ENCODE results near the gene AHCYL2. TPM values are rescaled to one million over a fixed set of nuclear protein-coding genes. Genes with fewer than 3 reads are reported as not detected.

AHCYL2 gene
- total and polyA plus RNA-seq, 2 donors (not counting 3 experiments of a cell fraction or from before 2014, with no cell fraction given): 10.8 to 13.5 TPM

- no peak overlapping the region for H3K27ac ChIP-seq (ENCODE audit: insufficient read depth, low read depth, low read length)
- no peaks in the 10 kb centered on the region for H3K4me1 ChIP-seq (ENCODE audit: control insufficient read depth, extremely low read depth, insufficient read depth, low read length)
- no peaks in the 10 kb centered on the region for H3K9me1 ChIP-seq (replicated peaks; ENCODE audit: control insufficient read depth, extremely low read depth, insufficient read depth, low read length)
- FAIRE-seq (no peak), DNase-seq (ENCODE audit: low read depth, low spot score) (no peak)
- H3K36me3 ChIP-seq (ENCODE audit: control insufficient read depth in 2 of 2, extremely low read depth in 1 of 2, insufficient read depth in 2 of 2, low read length in 2 of 2): peaks cover 0 to 4% of the 10 kb centered on the region in 2 experiments
- no peaks in the 10 kb centered on the region for H4K20me1 ChIP-seq (replicated peaks; ENCODE audit: control insufficient read depth, extremely low read depth, insufficient read depth, low read length)
- no peaks in the 10 kb centered on the region for H3K79me2 ChIP-seq (ENCODE audit: control insufficient read depth, insufficient read depth, low read length)
- no TSS peak for BruUV-seq (replicated peaks)
- TF ChIP-seq POLR2AphosphoS5 (IDR thresholded peaks at IDR 0.05; ENCODE audit: insufficient read depth, low read depth, low read length): no peak
- no peak for TF ChIP-seq FOS (IDR thresholded peaks at IDR 0.05; ENCODE audit: borderline replicate concordance, insufficient read depth, low read length)
- TF ChIP-seq POLR2A (IDR thresholded peaks at IDR 0.05; ENCODE audit: low read depth, low read length): no peak
- TF ChIP-seq GATA2 (IDR thresholded peaks at IDR 0.05; ENCODE audit: insufficient read depth, insufficient read length, low read depth, low read length): no peak
- TF ChIP-seq CTCF (IDR thresholded peaks at IDR 0.05; ENCODE audit: extremely low read depth in 1 of 2, insufficient read depth in 1 of 2, low read depth in 1 of 2, low read length in 2 of 2): no peak
- TF ChIP-seq MAX (IDR thresholded peaks at IDR 0.05; ENCODE audit: insufficient read depth, insufficient read length): no peak
- TF ChIP-seq MYC (IDR thresholded peaks at IDR 0.05; ENCODE audit: low read depth, low read length): no peak
- no peak for TF ChIP-seq EZH2 (IDR thresholded peaks at IDR 0.05; ENCODE audit: borderline replicate concordance, low read depth, low read length, severe bottlenecking)
- no peak for TF ChIP-seq JUN (IDR thresholded peaks at IDR 0.05; ENCODE audit: borderline replicate concordance, insufficient read depth, insufficient read length, low read depth)
- ChIA-PET CTCF (interaction anchor here (0.5 to 10.2 kb wide), 20 partner anchors 8 to 260 kb away, joined by 3 to 465 read pairs (median 4); partner anchors contain the start of genes AHCYL2 and SMO), POLR2A (no interaction called here)
- intact Hi-C loops (cut with micrococcal nuclease) (loop anchor here (1.0 to 2.0 kb wide), 3 partner anchors 43 to 306 kb away; no protein-coding TSS in a partner anchor), dilution Hi-C loops (cut with MboI; ENCODE audit: extremely low pct_ligation_motif_present, low sequenced_read_pairs) (no loop called here)
- H3K4me3 ChIP-seq (replicated peaks in 1 of 3; ENCODE audit: insufficient read depth in 1 of 3, low read depth in 1 of 3, low read length in 3 of 3): no peak overlapping the region
- no peak overlapping the region for H3K4me2 ChIP-seq (ENCODE audit: insufficient read depth, low read length)
- H3K9me3 ChIP-seq (replicated peaks; ENCODE audit: control insufficient read depth, insufficient read depth, low read length): no peaks in the 10 kb centered on the region
- no peak overlapping the region for H2AFZ ChIP-seq (ENCODE audit: low read depth, low read length)
- no peaks in the 10 kb centered on the region for H3K27me3 ChIP-seq (ENCODE audit: control insufficient read depth in 2 of 2, insufficient read depth in 2 of 2, low read length in 2 of 2)
- H3K9ac ChIP-seq (replicated peaks; ENCODE audit: extremely low read depth, insufficient read depth, low read length): no peak overlapping the region
Observed at GRCh38 chr7:129210989-129211312, 13.9 kb upstream of the AHCYL2 start.
